ENCODE results near the gene RADIL.

The RADIL gene

DNA sequence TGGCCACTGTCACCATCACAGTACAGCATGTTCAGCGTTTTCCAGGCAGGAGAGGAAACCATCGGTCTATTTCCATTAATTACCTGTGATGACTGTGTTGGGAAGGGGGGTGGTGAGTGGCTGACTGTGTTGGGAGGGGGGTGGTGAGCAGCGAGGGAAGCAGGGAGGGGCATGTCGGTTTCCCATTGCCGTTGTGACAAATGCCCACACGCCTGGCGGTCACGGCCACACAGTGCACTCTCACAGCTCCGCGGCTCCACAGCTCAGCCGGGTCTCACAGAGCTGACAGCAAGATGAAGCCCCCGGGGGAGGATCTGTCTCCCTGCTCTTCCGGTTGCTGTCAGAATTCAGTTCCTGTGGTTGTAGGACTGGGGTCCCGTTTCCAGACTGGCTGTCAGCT, 69.1 kb downstream of the RADIL start:
- DNase-seq (ENCODE audit: extremely low spot score) = no peak
- POLR2A ChIA-PET = no interaction called here

GRCh38 chr7:4809666-4810065, 73.8 kb downstream of the RADIL start:
- no peak for TF ChIP-seq CTCF (IDR thresholded peaks at IDR 0.05; ENCODE audit: control extremely low read depth, extremely low read depth, low read depth, missing control alignments)

More for the DNA sequence above, 69.1 kb downstream of the RADIL start:
- CTCF ChIA-PET = interaction anchor here (1.1 to 1.2 kb wide), 2 partner anchors 16 to 203 kb away, joined by 3 to 4 read pairs; no protein-coding TSS in a partner anchor
- no peak for TF ChIP-seq CTCF (IDR thresholded peaks at IDR 0.05; ENCODE audit: control extremely low read depth, extremely low read depth, low read depth, missing control alignments)

GRCh38 chr7:4809091-4809591, 74.4 kb downstream of the RADIL start:
- POLR2A ChIA-PET = no interaction called here
- no peak for TF ChIP-seq CTCF (IDR thresholded peaks at IDR 0.05; ENCODE audit: control extremely low read depth, extremely low read depth, low read depth, missing control alignments)
- CTCF ChIA-PET = interaction anchor here (1.3 kb wide), 1 partner anchor 11 kb away, joined by 4 read pairs; no protein-coding TSS in a partner anchor
- DNase-seq (ENCODE audit: extremely low spot score) = no peak

More at GRCh38 chr7:4809666-4810065, 73.8 kb downstream of the RADIL start:
- POLR2A ChIA-PET = no interaction called here
- no peak for DNase-seq (ENCODE audit: extremely low spot score)
- CTCF ChIA-PET = interaction anchor here (1.3 kb wide), 1 partner anchor 12 kb away, joined by 4 read pairs; no protein-coding TSS in a partner anchor

- POLR2A ChIA-PET = no interaction called here
- TF ChIP-seq CTCF (IDR thresholded peaks at IDR 0.05; ENCODE audit: control extremely low read depth, extremely low read depth, low read depth, missing control alignments) = no peak
- no peak for DNase-seq (ENCODE audit: extremely low spot score)
- CTCF ChIA-PET = interaction anchor here (0.9 kb wide), 1 partner anchor 10 kb away, joined by 3 read pairs; no protein-coding TSS in a partner anchor
These were observed 75.0 kb downstream of the RADIL start for GRCh38 chr7:4808565-4808964.

DNA sequence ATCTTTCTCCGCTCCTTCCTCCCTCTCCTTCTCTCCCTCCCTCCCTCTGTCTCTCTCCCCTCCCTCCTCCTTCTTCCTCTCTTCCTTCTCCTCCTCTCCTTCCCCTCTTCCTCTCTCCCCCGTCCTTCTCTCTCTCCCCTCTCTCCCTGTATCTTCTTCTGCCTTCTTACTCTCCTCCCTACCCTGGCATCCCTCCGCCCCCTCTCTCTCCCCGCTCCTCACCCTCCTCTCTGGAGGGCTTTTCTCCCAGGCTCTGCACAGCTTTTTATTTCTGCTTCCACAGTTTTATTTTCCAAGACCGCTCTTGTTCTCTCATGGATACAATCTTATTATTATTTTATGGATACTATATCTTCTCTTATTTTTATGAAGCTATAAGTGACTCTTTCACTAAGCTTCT, 75.5 kb downstream of the RADIL start:
- ChIA-PET CTCF (interaction anchor here (0.9 kb wide), 1 partner anchor 10 kb away, joined by 3 read pairs; no protein-coding TSS in a partner anchor), POLR2A (no interaction called here)

GRCh38 chr7:4807598-4808016, 75.9 kb downstream of the RADIL start:
- TF ChIP-seq CTCF (IDR thresholded peaks at IDR 0.05; ENCODE audit: control extremely low read depth, extremely low read depth, low read depth, missing control alignments) = no peak
- ChIA-PET POLR2A (no interaction called here), CTCF (no interaction called here)
- no peak for DNase-seq (ENCODE audit: extremely low spot score)

More for the DNA sequence above, 75.5 kb downstream of the RADIL start:
- no peak for DNase-seq (ENCODE audit: extremely low spot score)
- no peak for TF ChIP-seq CTCF (IDR thresholded peaks at IDR 0.05; ENCODE audit: control extremely low read depth, extremely low read depth, low read depth, missing control alignments)

Measured in GM10248 (cell line).